SK-N-SH (cell line): ENCODE data around the gene PPP1R1B.

ENCODE experiments used
- CTCF ChIP-seq: fragments of 200-600 bp; sonication (generic); IDR thresholded peaks from 2 replicates; pipeline ENCODE4 v1.6.1; 2017; ENCODE audit warnings: antibody characterized with exemption, mild to moderate bottlenecking, moderate library complexity
- YY1 ChIP-seq: IDR thresholded peaks from 2 replicates; pipeline ENCODE4 v1.4.0; 2012; ENCODE audit warnings: low read depth, mild to moderate bottlenecking

GRCh38 chr17:39609416-39610025, 17.2 kb upstream of the PPP1R1B start:
- TF ChIP-seq YY1 (no peak), CTCF (no peak)
